ENCODE results near the gene CMIP. TPM values are rescaled to one million over a fixed set of nuclear protein-coding genes. Genes with fewer than 3 reads are reported as not detected.
A peak's percentile ranks its signal among the peaks of the same experiment; 100 is the strongest.

CMIP gene
- polyA plus RNA-seq, 3 donors, result 0.85 to 61.9 (median 0.93) TPM

DNA sequence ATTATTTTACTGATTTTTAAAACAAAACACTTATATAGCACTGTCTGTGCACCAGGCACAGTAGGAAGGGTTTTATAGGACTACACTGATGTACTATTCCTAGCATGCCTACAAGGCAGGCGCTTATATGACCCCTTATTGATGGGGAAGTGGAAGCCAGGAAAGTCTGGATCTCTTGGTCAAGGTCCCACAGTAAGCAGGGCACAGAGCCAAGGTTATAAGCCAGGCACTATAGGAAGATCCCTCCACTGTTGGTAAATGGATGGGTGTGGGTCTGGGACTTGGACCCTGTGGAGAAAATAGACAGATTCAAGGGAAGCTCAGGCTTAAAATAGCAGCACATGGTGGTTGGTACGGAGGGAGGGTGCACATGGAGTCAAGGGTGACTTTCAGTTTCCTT lies 275.4 kb downstream of the CMIP start:
- H3K4me2 ChIP-seq (replicated peaks; ENCODE audit: extremely low read depth, low read length, poor library complexity, severe bottlenecking), result no peak overlapping the region
- no peak overlapping the region for H3K27ac ChIP-seq (ENCODE audit: low read depth in 1 of 2, low read length in 2 of 2)
- H3K9ac ChIP-seq (ENCODE audit: insufficient read depth, low read length, poor library complexity, severe bottlenecking), result no peak overlapping the region
- no peaks in the 10 kb centered on the region for H4K20me1 ChIP-seq (ENCODE audit: insufficient read depth, low read length)
- DNase-seq, result no peak
- H3K9me3 ChIP-seq (replicated peaks in 1 of 2; ENCODE audit: control insufficient read depth in 1 of 2, insufficient read depth in 1 of 2, low read length in 2 of 2), result peaks cover 14 to 20% of the 10 kb centered on the region in 2 donors
- peaks cover 16 to 22% of the 10 kb centered on the region in 2 donors for H3K4me1 ChIP-seq (ENCODE audit: control insufficient read depth in 1 of 2, insufficient read depth in 2 of 2, low read length in 2 of 2)
- H3K4me1 Mint-ChIP-seq, result peaks cover 29% of the 10 kb centered on the region
- no peak for TF ChIP-seq CTCF (IDR thresholded peaks at IDR 0.05)
- H3K27me3 Mint-ChIP-seq (ENCODE audit: low read depth in 3 of 3), result peaks cover 2 to 5% (median 2%) of the 10 kb centered on the region in 3 donors
- H2AFZ ChIP-seq (ENCODE audit: insufficient read depth, low read depth, low read length, poor library complexity, severe bottlenecking), result no peak overlapping the region
- no peak overlapping the region for H3K4me3 ChIP-seq (replicated peaks in 1 of 3; ENCODE audit: low read depth in 2 of 3, low read length in 3 of 3)
- H3K4me3 Mint-ChIP-seq, result no peak overlapping the region
- H3K36me3 ChIP-seq (replicated peaks in 1 of 2; ENCODE audit: control insufficient read depth in 1 of 2, insufficient read depth in 2 of 2, low read length in 2 of 2), result no peaks in the 10 kb centered on the region
- intact Hi-C loops (cut with micrococcal nuclease), result loop anchor here (5.0 to 10.0 kb wide), 2 partner anchors 315 to 358 kb away; no protein-coding TSS in a partner anchor
- WGBS (ENCODE audit: insufficient coverage), result 100% methylated on average over 1 of the region's 2 CpGs
- no peaks in the 10 kb centered on the region for H3K27me3 ChIP-seq (ENCODE audit: control insufficient read depth in 2 of 2, insufficient read depth in 2 of 2, low read length in 2 of 2)
- no peaks in the 10 kb centered on the region for H3K36me3 Mint-ChIP-seq
- peaks cover 9 to 28% (median 18%) of the 10 kb centered on the region in 7 donors for H3K9me3 Mint-ChIP-seq
- no peak overlapping the region for H3K27ac Mint-ChIP-seq
- H3K79me2 ChIP-seq (ENCODE audit: insufficient read depth, low read length), result no peaks in the 10 kb centered on the region

DNA sequence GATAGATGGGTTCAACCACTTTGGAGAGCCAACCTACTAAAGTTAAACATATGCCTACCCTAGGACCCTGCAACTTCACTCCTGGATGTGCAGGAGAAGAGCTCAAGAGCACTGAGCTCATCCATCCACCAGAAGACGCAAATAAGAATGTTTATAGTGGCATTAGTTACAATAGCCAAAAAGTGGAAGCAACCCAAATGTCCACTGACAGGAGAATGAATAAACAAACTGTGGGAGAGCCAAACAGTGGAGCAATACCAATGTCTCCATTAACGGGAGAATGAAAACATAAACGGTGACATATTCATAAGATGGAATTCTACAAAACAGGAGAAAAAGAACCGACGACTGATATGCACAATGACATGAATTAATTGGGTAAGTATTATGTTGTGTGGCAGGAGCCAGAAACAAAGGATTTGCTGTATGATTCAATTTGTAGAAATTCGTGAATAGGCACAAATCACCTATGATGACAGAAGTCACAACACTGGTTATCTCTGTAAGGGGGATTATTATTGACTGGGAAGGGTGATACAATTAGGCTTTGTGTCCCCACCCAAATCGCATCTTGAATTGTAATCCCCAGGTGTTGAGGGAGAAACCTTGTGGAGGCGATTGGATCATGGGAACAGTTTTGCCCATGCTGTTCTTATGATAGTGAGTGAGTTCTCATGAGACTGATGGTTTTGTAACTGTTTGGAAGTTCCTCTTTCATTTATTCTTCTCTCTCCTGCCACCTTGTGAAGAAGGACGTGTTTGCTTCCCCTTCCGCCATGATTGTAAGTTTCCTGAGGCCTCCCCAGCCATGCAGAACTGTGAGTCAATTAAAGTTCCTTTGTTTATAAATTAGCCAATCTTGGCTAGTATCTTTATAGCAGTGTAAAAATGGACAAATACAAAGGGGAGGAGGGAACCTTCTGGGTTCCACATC lies 276.6 kb downstream of the CMIP start:
- H3K4me2 ChIP-seq (replicated peaks; ENCODE audit: extremely low read depth, low read length, poor library complexity, severe bottlenecking), result no peak overlapping the region
- Mint-ChIP-seq H3K27me3 (ENCODE audit: low read depth in 3 of 3) (peaks cover 2 to 8% (median 5%) of the 10 kb centered on the region in 3 donors), H3K27ac (peak overlapping the region in 2 of 7 donors; percentile 4 to 25), H3K9me3 (peaks cover 9 to 28% (median 18%) of the 10 kb centered on the region in 7 donors), H3K4me3 (no peak overlapping the region), H3K4me1 (peaks cover 23% of the 10 kb centered on the region), H3K36me3 (no peaks in the 10 kb centered on the region)
- H2AFZ ChIP-seq (ENCODE audit: insufficient read depth, low read depth, low read length, poor library complexity, severe bottlenecking), result no peak overlapping the region
- no peak overlapping the region for H3K4me3 ChIP-seq (replicated peaks in 1 of 3; ENCODE audit: low read depth in 2 of 3, low read length in 3 of 3)
- H3K27me3 ChIP-seq (ENCODE audit: control insufficient read depth in 2 of 2, insufficient read depth in 2 of 2, low read length in 2 of 2), result no peaks in the 10 kb centered on the region
- no peaks in the 10 kb centered on the region for H4K20me1 ChIP-seq (ENCODE audit: insufficient read depth, low read length)
- H3K36me3 ChIP-seq (replicated peaks in 1 of 2; ENCODE audit: control insufficient read depth in 1 of 2, insufficient read depth in 2 of 2, low read length in 2 of 2), result no peaks in the 10 kb centered on the region
- H3K79me2 ChIP-seq (ENCODE audit: insufficient read depth, low read length), result no peaks in the 10 kb centered on the region
- peak in 2 of 3 donors; percentile 35 to 45 for DNase-seq
- H3K27ac ChIP-seq (ENCODE audit: low read depth in 1 of 2, low read length in 2 of 2), result no peak overlapping the region
- H3K4me1 ChIP-seq (ENCODE audit: control insufficient read depth in 1 of 2, insufficient read depth in 2 of 2, low read length in 2 of 2), result peaks cover 16 to 19% of the 10 kb centered on the region in 2 donors
- peaks cover 14 to 20% of the 10 kb centered on the region in 2 donors for H3K9me3 ChIP-seq (replicated peaks in 1 of 2; ENCODE audit: control insufficient read depth in 1 of 2, insufficient read depth in 1 of 2, low read length in 2 of 2)
- no peak overlapping the region for H3K9ac ChIP-seq (ENCODE audit: insufficient read depth, low read length, poor library complexity, severe bottlenecking)
- no peak for TF ChIP-seq CTCF (IDR thresholded peaks at IDR 0.05)
- WGBS (ENCODE audit: insufficient coverage), result 93% methylated on average over 6 of the region's 10 CpGs
- intact Hi-C loops (cut with micrococcal nuclease), result loop anchor here in 1 of 2 donors (1.0 kb wide), 1 partner anchor 98 kb away; no protein-coding TSS in a partner anchor

All from CD14-positive monocyte (primary cell).